C4-2B (cell line): ENCODE results near the gene KRT39.

Experiments used
- ZFX ChIP-seq: fragments of 450-650 bp; IDR thresholded peaks from 2 replicates; pipeline ENCODE4 v1.6.1; 2017
- TF ChIP-seq, protein P1 (sequence below): fragments of 450-650 bp; conservative IDR thresholded peaks from 2 replicates; pipeline ENCODE4 v1.5.1; 2017; ENCODE audit warnings: mild to moderate bottlenecking

GRCh38 chr17:40978575-40979151, 11.9 kb upstream of the KRT39 start:
- TF ChIP-seq, protein P1, sequence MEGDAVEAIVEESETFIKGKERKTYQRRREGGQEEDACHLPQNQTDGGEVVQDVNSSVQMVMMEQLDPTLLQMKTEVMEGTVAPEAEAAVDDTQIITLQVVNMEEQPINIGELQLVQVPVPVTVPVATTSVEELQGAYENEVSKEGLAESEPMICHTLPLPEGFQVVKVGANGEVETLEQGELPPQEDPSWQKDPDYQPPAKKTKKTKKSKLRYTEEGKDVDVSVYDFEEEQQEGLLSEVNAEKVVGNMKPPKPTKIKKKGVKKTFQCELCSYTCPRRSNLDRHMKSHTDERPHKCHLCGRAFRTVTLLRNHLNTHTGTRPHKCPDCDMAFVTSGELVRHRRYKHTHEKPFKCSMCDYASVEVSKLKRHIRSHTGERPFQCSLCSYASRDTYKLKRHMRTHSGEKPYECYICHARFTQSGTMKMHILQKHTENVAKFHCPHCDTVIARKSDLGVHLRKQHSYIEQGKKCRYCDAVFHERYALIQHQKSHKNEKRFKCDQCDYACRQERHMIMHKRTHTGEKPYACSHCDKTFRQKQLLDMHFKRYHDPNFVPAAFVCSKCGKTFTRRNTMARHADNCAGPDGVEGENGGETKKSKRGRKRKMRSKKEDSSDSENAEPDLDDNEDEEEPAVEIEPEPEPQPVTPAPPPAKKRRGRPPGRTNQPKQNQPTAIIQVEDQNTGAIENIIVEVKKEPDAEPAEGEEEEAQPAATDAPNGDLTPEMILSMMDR = no peak
- TF ChIP-seq ZFX = no peak
